GF-D8 (cell line): Measurements from ENCODE around the gene DDX39B.

Source experiments
- DNase-seq: peaks from one replicate; lab custom pipeline; 2025; lab: John Stamatoyannopoulos, UW

DDX39B gene

GRCh38 chr6:31575952-31576685 lies 34.3 kb upstream of the DDX39B start:
- peak; percentile 18 for DNase-seq

- peak; percentile 45 for DNase-seq
Measured at GRCh38 chr6:31575335-31575901, 33.6 kb upstream of the DDX39B start, which contains the start of gene TNF. TNF (plus strand) TSS chr6:31575565; CDS start chr6:31575742, 177 bp downstream.

- DNase-seq = no peak
Measured at GRCh38 chr6:31574106-31575061, 32.6 kb upstream of the DDX39B start.

GRCh38 chr6:31573239-31574105 lies 31.7 kb upstream of the DDX39B start:
- no peak for DNase-seq

GRCh38 chr6:31572041-31572911 lies 30.5 kb upstream of the DDX39B start, which contains the start of gene LTA:
LTA (plus strand) TSS chr6:31572289; CDS start chr6:31572743, 454 bp downstream.
- DNase-seq = no peak

- DNase-seq = no peak
Measured at GRCh38 chr6:31569861-31570536, 28.2 kb upstream of the DDX39B start.

GRCh38 chr6:31568537-31568961 lies 26.7 kb upstream of the DDX39B start:
- no peak for DNase-seq

- no peak for DNase-seq
Measured at GRCh38 chr6:31567531-31568370, 25.9 kb upstream of the DDX39B start.

- DNase-seq = no peak
Measured at GRCh38 chr6:31560697-31561058, 18.9 kb upstream of the DDX39B start.

GRCh38 chr6:31559958-31560696 lies 18.3 kb upstream of the DDX39B start:
- DNase-seq = peak; percentile 90

GRCh38 chr6:31559606-31559957 lies 17.8 kb upstream of the DDX39B start:
- no peak for DNase-seq

GRCh38 chr6:31558631-31559500 lies 17.1 kb upstream of the DDX39B start:
- peak; percentile 95 for DNase-seq

GRCh38 chr6:31558318-31558625 lies 16.5 kb upstream of the DDX39B start:
- no peak for DNase-seq

GRCh38 chr6:31557443-31558317 lies 15.9 kb upstream of the DDX39B start:
- DNase-seq = no peak

- DNase-seq = no peak
Measured at GRCh38 chr6:31556307-31556706, 14.5 kb upstream of the DDX39B start.

- peak; percentile 67 for DNase-seq
Measured at GRCh38 chr6:31551371-31551770, 9.6 kb upstream of the DDX39B start.

- no peak for DNase-seq
Measured at GRCh38 chr6:31548544-31548873, 6.7 kb upstream of the DDX39B start.
